ENCODE results near the gene SLC2A4RG. TPM values are rescaled to one million over a fixed set of nuclear protein-coding genes. Genes with fewer than 3 reads are reported as not detected.
"Not testable (repeated sequence)": the region's sequence is repeated elsewhere in the genome, so short reads cannot be mapped to it uniquely, and the experiment has no call there.

The SLC2A4RG gene
- total RNA-seq, 1 donor from 2014 or later = 12.0 TPM

DNA sequence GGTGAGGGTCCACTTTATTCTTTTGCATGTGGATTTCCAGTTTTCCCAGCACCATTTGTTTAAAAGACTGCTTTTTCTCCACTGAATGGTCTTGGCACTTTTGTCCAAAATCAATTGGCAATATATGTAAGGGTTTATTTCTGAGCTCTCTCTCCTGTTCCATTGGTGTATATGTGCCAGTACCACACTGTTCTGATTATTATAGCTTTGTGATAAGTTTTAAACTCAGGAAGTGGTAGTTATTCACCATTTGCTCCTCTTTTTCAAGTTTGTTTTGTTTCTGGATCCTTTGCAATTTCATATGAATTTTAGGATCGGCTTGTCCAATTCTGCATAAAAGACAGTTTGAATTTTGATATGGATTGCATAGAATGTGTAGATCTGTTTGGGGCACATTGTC lies 27.4 kb upstream of the SLC2A4RG start:
- H3K36me3 ChIP-seq = peaks cover 22% of the 10 kb centered on the region
- H4K20me1 ChIP-seq (ENCODE audit: low read depth) = peaks cover 12% of the 10 kb centered on the region
- TF ChIP-seq, protein P1, sequence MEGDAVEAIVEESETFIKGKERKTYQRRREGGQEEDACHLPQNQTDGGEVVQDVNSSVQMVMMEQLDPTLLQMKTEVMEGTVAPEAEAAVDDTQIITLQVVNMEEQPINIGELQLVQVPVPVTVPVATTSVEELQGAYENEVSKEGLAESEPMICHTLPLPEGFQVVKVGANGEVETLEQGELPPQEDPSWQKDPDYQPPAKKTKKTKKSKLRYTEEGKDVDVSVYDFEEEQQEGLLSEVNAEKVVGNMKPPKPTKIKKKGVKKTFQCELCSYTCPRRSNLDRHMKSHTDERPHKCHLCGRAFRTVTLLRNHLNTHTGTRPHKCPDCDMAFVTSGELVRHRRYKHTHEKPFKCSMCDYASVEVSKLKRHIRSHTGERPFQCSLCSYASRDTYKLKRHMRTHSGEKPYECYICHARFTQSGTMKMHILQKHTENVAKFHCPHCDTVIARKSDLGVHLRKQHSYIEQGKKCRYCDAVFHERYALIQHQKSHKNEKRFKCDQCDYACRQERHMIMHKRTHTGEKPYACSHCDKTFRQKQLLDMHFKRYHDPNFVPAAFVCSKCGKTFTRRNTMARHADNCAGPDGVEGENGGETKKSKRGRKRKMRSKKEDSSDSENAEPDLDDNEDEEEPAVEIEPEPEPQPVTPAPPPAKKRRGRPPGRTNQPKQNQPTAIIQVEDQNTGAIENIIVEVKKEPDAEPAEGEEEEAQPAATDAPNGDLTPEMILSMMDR (IDR thresholded peaks at IDR 0.05) = no peak
- TF ChIP-seq EZH2phosphoT487 (IDR thresholded peaks at IDR 0.05) = no peak
- no peak for TF ChIP-seq EZH2 (IDR thresholded peaks at IDR 0.05)
- Mint-ChIP-seq H3K36me3 (peaks cover 52% of the 10 kb centered on the region), H3K4me1 (peaks cover 14% of the 10 kb centered on the region), H3K27me3 (ENCODE audit: insufficient read depth, low read depth) (peaks cover 2% of the 10 kb centered on the region), H3K4me3 (peak overlapping the region; percentile 41), H3K27ac (no peak overlapping the region), H3K9me3 (peaks cover 26% of the 10 kb centered on the region)
- peaks cover 6% of the 10 kb centered on the region for H3K4me1 ChIP-seq
- H3K4me2 ChIP-seq = no peak overlapping the region
- no peak overlapping the region for H2AFZ ChIP-seq (replicated peaks)
- H3K27me3 ChIP-seq = no peaks in the 10 kb centered on the region
- DNase-seq (ENCODE audit: low spot score) = no peak
- H3K27ac ChIP-seq = no peak overlapping the region
- H3F3A ChIP-seq (ENCODE audit: low read depth) = no peaks in the 10 kb centered on the region
- H3K9ac ChIP-seq = no peak overlapping the region
- no peaks in the 10 kb centered on the region for H3K9me3 ChIP-seq (ENCODE audit: low read depth)
- peaks cover 93% of the 10 kb centered on the region for H3K79me2 ChIP-seq (ENCODE audit: low read depth)
- no peak overlapping the region for H3K4me3 ChIP-seq

DNA sequence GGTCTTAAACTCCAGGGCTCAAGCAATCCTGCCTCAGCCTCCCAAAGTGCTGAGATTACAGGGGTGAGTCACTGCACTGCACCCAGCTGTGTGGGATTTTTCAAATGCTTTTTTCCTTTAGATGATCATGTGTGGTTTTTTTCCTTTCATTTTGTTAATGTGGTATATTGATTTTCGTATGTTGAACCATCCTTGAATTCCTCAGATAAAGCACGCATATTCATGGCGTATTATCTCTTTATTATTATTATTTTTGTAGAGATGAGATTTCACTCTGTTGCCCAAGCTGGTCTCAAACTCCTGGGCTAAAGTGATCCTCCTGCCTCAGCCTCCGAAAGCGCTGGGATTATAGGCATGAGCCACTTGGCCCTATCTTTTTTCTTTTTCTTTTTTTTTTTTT lies 24.7 kb upstream of the SLC2A4RG start:
- Histone ChIP-seq H3K27ac (no peak overlapping the region), H2AFZ (replicated peaks) (no peak overlapping the region), H3K9ac (no peak overlapping the region), H3K4me3 (no peak overlapping the region), H3K27me3 (no peaks in the 10 kb centered on the region), H3F3A (ENCODE audit: low read depth) (no peaks in the 10 kb centered on the region), H3K79me2 (ENCODE audit: low read depth) (peaks cover 98% of the 10 kb centered on the region), H3K9me3 (ENCODE audit: low read depth) (no peaks in the 10 kb centered on the region), H3K4me2 (no peak overlapping the region), H3K4me1 (no peaks in the 10 kb centered on the region), H4K20me1 (ENCODE audit: low read depth) (no peaks in the 10 kb centered on the region), H3K36me3 (peaks cover 26% of the 10 kb centered on the region)
- Mint-ChIP-seq H3K4me3 (no peak overlapping the region), H3K27me3 (ENCODE audit: insufficient read depth, low read depth) (no peaks in the 10 kb centered on the region), H3K4me1 (peaks cover 4% of the 10 kb centered on the region), H3K9me3 (peaks cover 39% of the 10 kb centered on the region), H3K27ac (no peak overlapping the region), H3K36me3 (peaks cover 64% of the 10 kb centered on the region)
- no peak for DNase-seq (ENCODE audit: low spot score)
- TF ChIP-seq EZH2 (IDR thresholded peaks at IDR 0.05) = no peak
- TF ChIP-seq EZH2phosphoT487 (IDR thresholded peaks at IDR 0.05) = no peak
- TF ChIP-seq, protein P1 (IDR thresholded peaks at IDR 0.05) = no peak

DNA sequence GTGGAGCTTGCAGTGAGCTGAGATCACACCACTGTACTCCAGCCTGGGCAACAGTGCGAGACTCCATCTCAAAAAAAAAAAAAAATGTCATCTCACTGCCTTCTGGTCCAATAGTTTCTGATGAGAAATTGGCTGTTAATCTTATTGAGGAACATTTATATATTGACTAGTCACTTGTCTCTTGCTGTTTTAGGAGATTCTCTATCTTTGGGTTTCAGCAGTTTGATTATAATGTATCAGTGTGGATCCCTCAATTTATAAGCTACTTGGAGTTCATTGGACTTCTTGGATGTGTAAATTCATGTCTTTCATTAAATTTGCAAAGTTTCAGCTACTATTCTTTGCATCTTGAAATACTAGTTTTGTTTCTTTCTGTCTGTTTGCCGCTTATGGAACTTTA lies 20.6 kb upstream of the SLC2A4RG start:
- Mint-ChIP-seq H3K9me3 (peaks cover 33% of the 10 kb centered on the region), H3K4me3 (no peak overlapping the region), H3K27ac (no peak overlapping the region), H3K27me3 (ENCODE audit: insufficient read depth, low read depth) (peaks cover 4% of the 10 kb centered on the region), H3K4me1 (no peaks in the 10 kb centered on the region), H3K36me3 (peaks cover 52% of the 10 kb centered on the region)
- Histone ChIP-seq H3F3A (ENCODE audit: low read depth) (no peaks in the 10 kb centered on the region), H3K9ac (no peak overlapping the region), H3K79me2 (ENCODE audit: low read depth) (peaks cover 68% of the 10 kb centered on the region), H3K9me3 (ENCODE audit: low read depth) (no peaks in the 10 kb centered on the region), H3K27me3 (no peaks in the 10 kb centered on the region), H3K36me3 (peaks cover 3% of the 10 kb centered on the region), H3K4me2 (no peak overlapping the region), H3K4me1 (no peaks in the 10 kb centered on the region), H3K27ac (no peak overlapping the region), H2AFZ (replicated peaks) (no peak overlapping the region), H3K4me3 (no peak overlapping the region), H4K20me1 (ENCODE audit: low read depth) (peaks cover 6% of the 10 kb centered on the region)
- no peak for DNase-seq (ENCODE audit: low spot score)
- no peak for TF ChIP-seq EZH2 (IDR thresholded peaks at IDR 0.05)
- TF ChIP-seq EZH2phosphoT487 (IDR thresholded peaks at IDR 0.05) = no peak
- TF ChIP-seq, protein P1 (IDR thresholded peaks at IDR 0.05) = no peak

DNA sequence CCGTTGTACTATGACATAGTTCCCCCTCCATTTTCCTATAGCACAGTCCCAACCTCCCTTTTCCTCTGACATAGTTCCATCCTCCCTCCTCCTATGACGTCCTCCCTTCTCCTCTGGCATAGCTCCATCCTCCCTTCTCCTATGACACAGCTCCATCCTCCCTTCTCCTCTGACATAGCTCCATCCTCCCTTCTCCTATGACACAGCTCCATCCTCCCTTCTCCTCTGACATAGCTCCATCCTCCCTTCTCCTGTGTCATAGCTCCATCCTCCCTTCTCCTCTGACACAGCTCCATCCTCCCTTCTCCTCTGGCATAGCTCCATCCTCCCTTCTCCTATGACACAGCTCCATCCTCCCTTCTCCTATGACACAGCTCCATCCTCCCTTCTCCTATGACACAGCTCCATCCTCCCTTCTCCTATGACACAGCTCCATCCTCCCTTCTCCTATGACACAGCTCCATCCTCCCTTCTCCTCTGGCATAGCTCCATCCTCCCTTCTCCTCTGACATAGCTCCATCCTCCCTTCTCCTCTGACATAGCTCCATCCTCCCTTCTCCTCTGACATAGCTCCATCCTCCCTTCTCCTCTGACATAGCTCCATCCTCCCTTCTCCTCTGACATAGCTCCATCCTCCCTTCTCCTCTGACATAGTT lies 16.5 kb upstream of the SLC2A4RG start:
- H3K27me3 ChIP-seq; H3K27me3 Mint-ChIP-seq (ENCODE audit: insufficient read depth, low read depth); H3K4me1 Mint-ChIP-seq; H3K4me3 ChIP-seq; H2AFZ ChIP-seq (replicated peaks); H3K27ac ChIP-seq; H3K4me2 ChIP-seq; H3K9me3 ChIP-seq (ENCODE audit: low read depth); H3K9ac ChIP-seq; H3K36me3 ChIP-seq; H3K4me1 ChIP-seq; DNase-seq (ENCODE audit: low spot score); H3K27ac Mint-ChIP-seq; H3K4me3 Mint-ChIP-seq; H3F3A ChIP-seq (ENCODE audit: low read depth): not testable (repeated sequence)
- H4K20me1 ChIP-seq (ENCODE audit: low read depth) = peaks cover 12% of the 10 kb centered on the region
- H3K9me3 Mint-ChIP-seq = peaks cover 27% of the 10 kb centered on the region
- peaks cover 45% of the 10 kb centered on the region for H3K36me3 Mint-ChIP-seq
- peaks cover 39% of the 10 kb centered on the region for H3K79me2 ChIP-seq (ENCODE audit: low read depth)

DNA sequence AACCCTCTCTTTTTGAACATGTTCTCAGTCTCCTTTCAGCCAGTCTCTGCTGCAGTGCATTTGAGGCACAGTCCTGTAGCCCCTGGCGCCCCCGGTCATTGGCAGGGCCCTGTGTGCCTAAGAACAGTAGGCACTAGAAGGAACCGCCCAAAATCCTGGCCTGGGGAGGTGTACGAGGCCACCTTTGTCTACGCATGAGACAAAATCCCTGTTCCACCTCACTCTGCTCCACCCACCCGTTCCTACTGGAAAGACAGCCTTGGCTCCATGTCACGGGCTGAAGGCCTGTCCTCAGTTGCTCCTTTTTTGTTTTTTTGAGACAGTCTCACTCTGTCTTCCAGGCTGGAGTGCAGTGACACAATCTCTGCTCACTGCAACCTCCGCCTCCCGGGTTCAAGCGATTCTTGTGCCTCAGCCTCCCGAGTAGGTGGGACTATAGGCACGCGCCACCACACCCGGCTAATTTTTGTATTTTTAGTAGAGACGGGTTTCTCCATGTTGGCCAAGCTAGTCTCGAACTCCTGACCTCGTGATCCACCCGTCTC lies 9.3 kb upstream of the SLC2A4RG start:
- not testable (repeated sequence) for H3K27ac Mint-ChIP-seq; H3K9ac ChIP-seq; H3K9me3 ChIP-seq (ENCODE audit: low read depth); H3K36me3 ChIP-seq; H3K4me3 ChIP-seq; H3K27me3 ChIP-seq; H3K9me3 Mint-ChIP-seq; DNase-seq (ENCODE audit: low spot score); H3K4me2 ChIP-seq; H3K27me3 Mint-ChIP-seq (ENCODE audit: insufficient read depth, low read depth); H3K4me1 ChIP-seq; H3K4me1 Mint-ChIP-seq; H2AFZ ChIP-seq (replicated peaks); H3K27ac ChIP-seq; H3K79me2 ChIP-seq (ENCODE audit: low read depth); H3K4me3 Mint-ChIP-seq; H4K20me1 ChIP-seq (ENCODE audit: low read depth)
- H3F3A ChIP-seq (ENCODE audit: low read depth) = peaks cover 13% of the 10 kb centered on the region
- H3K36me3 Mint-ChIP-seq = peaks cover 24% of the 10 kb centered on the region
